Stimulated activated naive CD8-positive, alpha-beta T cell treated with anti-CD3 and anti-CD28 coated beads, Interleukin-15, amount 100 ng/mL, for 72 hours (primary cell): ENCODE measurements around the gene TPD52L2.
"Not testable (repeated sequence)": the region's sequence is repeated elsewhere in the genome, so short reads cannot be mapped to it uniquely, and the experiment has no call there.

Experiments
- ATAC-seq: fragments of 150-1000 bp; cut with Tn5 transposase; 2 replicates; pipeline ENCODE4 v1.10.0; 2021; ENCODE audit warnings: mild to moderate bottlenecking, moderate library complexity
- DNase-seq, 2 donors: peaks; one replicate each; pipeline ENCODE4 v3.0.0; 2021 to 2022
- H3K27ac Mint-ChIP-seq, 2 donors: one replicate each; pipeline ENCODE4 v1.8.0; 2022; ENCODE audit warnings: mild to moderate bottlenecking in 2 of 2, mixed read lengths in 2 of 2, moderate library complexity in 2 of 2
- H3K27me3 Mint-ChIP-seq: one replicate; pipeline ENCODE4 v1.8.0; 2022; ENCODE audit warnings: mixed read lengths
- H3K4me1 Mint-ChIP-seq: one replicate; pipeline ENCODE4 v1.8.0; 2022; ENCODE audit warnings: mild to moderate bottlenecking, mixed read lengths
- H3K4me3 Mint-ChIP-seq, 2 donors: one replicate each; pipeline ENCODE4 v1.8.0; 2022; ENCODE audit warnings: mild to moderate bottlenecking in 2 of 2, mixed read lengths in 2 of 2, moderate library complexity in 1 of 2
- H3K9me3 Mint-ChIP-seq, 2 donors: one replicate each; pipeline ENCODE4 v1.8.0; 2022; ENCODE audit warnings: mixed read lengths in 2 of 2

TPD52L2 gene

DNA sequence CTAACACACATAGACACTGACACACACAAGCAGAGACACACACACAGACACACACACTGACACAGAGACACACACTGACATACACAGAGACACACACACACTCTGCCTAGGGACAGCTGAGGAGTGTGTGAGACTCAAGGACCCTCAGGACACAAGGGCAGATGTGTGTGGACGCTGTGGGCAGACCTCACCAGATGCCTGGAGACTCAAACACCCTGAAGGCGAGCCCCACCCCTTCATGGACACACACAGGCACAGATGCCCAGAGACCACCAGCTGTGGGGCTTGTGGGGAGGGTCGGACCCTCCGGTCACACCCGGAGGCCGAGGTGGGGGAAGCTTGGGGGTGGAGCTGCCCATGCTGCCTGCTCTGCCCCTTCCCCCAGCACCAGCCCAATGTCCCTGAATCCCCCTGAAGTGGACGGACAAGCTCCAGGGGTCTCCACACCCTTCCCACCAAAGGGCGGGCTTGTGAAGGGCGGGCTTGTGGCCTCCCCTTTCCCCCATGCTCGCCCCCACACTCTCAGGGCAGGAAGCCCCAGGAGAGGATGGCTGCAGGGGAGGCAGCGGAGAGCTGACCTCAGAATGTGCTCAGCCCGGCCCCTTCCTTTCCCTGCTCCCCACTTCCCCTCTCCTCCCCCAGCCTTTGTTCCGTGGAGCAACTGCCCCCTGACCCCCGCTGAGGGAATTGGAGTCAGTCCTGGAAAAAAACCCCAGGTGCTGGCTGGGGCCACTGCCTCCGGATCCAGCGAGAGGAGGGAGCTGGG lies 17.6 kb upstream of the TPD52L2 start:
- H3K4me3 Mint-ChIP-seq = no peak overlapping the region
- ATAC-seq = no peak
- H3K27ac Mint-ChIP-seq = no peak overlapping the region
- DNase-seq = no peak
- H3K4me1 Mint-ChIP-seq = peaks cover 34% of the 10 kb centered on the region
- peaks cover 41% of the 10 kb centered on the region for H3K27me3 Mint-ChIP-seq
- no peaks in the 10 kb centered on the region for H3K9me3 Mint-ChIP-seq

DNA sequence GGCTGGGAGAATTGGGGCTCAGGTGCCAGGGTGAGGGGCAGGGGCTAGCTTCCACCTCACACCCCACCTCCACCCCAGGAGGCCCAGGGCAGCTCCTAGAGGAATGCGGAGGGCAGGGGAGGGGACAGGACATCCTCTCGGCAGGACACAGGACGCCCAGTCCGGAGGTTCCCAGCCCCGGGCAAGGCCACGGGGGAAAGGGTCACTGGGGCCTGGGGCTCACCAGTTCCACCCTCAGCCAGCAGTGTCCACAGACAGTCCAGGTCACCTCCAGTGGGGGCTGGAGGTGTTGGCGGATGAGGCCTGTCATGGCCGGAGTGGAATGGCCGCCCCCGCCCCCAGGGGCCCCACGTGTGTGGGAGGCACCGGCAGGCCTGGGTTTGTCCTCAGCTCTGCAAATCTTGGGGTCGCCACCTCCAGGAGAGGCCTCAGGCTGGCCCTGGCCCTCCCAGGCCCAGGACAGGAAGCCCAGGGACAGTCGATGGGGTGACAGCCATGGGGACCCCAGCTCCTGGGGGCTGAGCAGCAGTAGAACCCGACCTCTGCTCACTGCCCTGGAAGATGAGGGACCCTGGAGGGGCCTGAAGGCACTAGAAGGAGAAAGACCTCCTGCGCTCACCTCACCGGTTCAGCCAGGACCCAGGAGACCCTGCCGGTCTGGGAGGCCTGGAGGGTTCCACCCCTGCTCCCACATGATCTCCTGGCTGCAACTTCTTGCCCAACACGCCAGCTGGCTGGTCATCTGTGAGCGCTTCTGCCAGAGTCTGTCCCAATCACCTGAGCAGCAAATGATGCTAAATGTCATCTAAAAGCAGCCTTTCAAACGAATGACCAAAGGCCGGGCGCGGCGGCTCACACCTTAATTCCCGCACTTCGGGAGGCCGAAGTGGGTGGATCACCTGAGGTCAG lies 16.8 kb upstream of the TPD52L2 start:
- no peak for ATAC-seq
- H3K4me1 Mint-ChIP-seq = peaks cover 36% of the 10 kb centered on the region
- no peaks in the 10 kb centered on the region for H3K9me3 Mint-ChIP-seq
- H3K4me3 Mint-ChIP-seq = no peak overlapping the region
- H3K27me3 Mint-ChIP-seq = peaks cover 39% of the 10 kb centered on the region
- no peak overlapping the region for H3K27ac Mint-ChIP-seq
- DNase-seq = no peak

DNA sequence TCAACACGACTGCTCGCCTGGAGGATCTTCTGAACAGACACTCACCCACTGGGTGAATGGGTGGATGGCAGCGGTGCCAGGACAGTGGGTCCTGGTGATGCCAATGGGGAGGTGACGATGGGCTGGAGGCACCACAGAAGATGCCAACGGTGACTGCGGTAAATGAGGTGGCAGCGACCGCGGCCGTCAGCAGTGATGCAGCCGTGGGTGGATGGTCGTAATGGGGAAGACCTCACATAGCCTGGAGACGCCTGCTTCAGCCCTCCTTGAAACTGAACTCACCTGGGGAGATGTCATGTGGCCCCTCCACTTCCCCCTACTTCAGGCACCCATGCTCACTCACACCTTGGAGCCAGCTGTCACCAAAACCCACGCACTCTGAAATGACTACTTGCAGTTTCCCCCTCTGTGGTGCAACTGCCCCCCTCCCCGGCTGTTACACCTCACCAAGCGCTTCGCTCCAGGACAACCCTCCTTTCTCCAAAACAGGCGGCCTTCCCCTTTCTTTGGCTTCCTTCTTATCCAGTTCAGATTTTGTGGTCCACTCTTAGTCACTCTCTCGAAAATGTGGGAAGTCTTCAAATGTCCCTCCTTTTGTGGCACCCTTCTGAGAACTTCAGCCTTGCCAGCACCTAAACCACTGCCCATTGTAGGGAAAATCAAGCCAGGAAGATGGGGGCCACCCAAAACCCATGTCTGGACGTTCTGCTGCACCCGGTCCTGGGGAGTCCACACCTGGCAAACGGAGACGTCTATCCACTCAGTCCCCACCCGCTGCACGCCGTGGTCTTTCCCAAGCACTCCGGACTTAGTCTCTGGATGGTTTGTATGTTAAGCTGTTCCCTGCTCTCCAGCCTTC lies 14.2 kb upstream of the TPD52L2 start:
- Mint-ChIP-seq H3K4me3 (peak overlapping the region in 1 of 2 donors; percentile 24), H3K4me1 (peaks cover 41% of the 10 kb centered on the region)
- peak; percentile 96 for ATAC-seq

DNA sequence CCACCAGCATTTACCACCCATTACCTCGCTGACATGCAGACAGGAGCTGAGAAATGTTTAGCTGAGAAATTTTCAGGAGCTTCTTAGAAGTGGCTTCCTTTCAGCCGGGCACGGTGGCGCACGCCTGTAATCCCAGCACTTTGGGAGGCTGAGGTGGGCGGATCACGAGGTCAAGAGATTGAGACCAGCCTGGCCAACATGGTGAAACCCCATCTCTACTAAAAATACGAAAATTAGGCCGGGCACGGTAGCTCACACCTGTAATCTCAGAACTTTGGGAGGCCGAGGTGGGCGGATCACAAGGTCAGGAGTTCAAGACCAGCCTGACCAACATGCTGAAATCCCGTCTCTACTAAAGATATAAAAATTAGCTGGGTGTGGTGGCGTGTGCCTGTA lies 13.5 kb upstream of the TPD52L2 start:
- not testable (repeated sequence) for DNase-seq, H3K4me3 Mint-ChIP-seq, ATAC-seq, H3K9me3 Mint-ChIP-seq, H3K27ac Mint-ChIP-seq
- H3K4me1 Mint-ChIP-seq = peaks cover 38% of the 10 kb centered on the region
- H3K27me3 Mint-ChIP-seq = peaks cover 20% of the 10 kb centered on the region

More for the DNA sequence above, 14.2 kb upstream of the TPD52L2 start:
- H3K27me3 Mint-ChIP-seq = peaks cover 20% of the 10 kb centered on the region
- H3K9me3 Mint-ChIP-seq = no peaks in the 10 kb centered on the region
- H3K27ac Mint-ChIP-seq = peak overlapping the region in 1 of 2 donors; percentile 43
- DNase-seq = peak; percentile 67 to 82

DNA sequence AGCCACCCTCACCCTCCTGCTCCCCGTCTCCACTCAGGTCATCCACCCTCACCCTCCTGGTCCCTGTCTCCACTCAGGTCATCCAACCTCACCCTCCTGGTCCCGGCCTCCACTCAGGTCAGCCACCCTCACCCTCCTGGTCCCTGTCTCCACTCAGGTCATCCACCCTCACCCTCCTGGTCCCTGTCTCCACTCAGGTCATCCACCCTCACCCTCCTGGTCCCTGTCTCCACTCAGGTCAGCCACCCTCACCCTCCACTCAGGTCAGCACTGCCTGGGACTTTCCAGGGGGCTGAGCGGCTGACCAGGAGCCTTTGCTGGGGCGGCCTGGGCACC lies 11.4 kb upstream of the TPD52L2 start:
- not testable (repeated sequence) for H3K9me3 Mint-ChIP-seq, H3K4me3 Mint-ChIP-seq, ATAC-seq, DNase-seq
- peaks cover 60% of the 10 kb centered on the region for H3K4me1 Mint-ChIP-seq
- H3K27me3 Mint-ChIP-seq = peaks cover 20% of the 10 kb centered on the region
- peak overlapping the region in 1 of 2 donors; percentile 33 for H3K27ac Mint-ChIP-seq

DNA sequence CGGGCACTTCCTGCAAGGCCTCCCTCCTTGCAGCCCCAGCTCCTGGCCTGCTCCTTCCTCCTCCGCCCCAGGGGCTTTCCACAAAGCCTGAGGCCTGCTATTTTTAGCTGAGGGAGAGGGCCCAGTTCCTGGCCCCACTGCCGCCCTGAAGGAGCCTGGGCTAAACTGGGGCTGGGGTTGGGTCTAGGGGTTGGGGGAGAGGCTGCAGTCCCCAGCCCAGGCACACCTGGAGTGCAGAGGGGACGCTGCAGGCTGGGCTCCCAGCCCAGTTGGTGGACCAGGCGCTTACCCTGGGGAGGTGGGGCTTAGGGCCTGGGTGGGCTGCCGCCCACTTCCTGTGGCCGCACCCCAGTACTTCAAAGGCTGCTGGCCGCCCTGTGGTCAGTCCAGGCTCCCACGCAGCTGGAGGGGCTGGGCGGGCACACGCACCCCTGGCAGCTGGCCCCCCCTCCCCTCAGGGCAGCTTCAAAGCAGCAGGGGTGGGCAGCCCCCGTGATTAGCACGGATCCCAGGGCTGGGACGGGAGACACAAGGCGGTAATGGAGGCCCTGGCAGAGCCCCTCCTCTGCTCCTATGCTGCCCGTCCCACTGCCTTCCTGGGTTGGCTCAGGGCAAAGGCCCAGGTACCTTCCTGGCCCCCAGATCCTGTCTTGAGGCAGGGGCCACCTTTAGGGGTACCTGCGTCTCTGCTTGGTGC lies 10.9 kb upstream of the TPD52L2 start:
- Mint-ChIP-seq H3K9me3 (no peaks in the 10 kb centered on the region), H3K4me1 (peaks cover 65% of the 10 kb centered on the region), H3K27me3 (peaks cover 20% of the 10 kb centered on the region), H3K4me3 (peak overlapping the region in 1 of 2 donors; percentile 59), H3K27ac (peak overlapping the region; percentile 33 to 59)
- DNase-seq = no peak
- ATAC-seq = no peak

- Mint-ChIP-seq H3K27me3 (peaks cover 20% of the 10 kb centered on the region), H3K27ac (peak overlapping the region in 1 of 2 donors; percentile 59)
Measured at GRCh38 chr20:63854766-63855362, 10.2 kb upstream of the TPD52L2 start.

GRCh38 chr20:63855363-63856097 lies 9.5 kb upstream of the TPD52L2 start:
- no peak for DNase-seq
- peaks cover 69% of the 10 kb centered on the region for H3K4me1 Mint-ChIP-seq
- H3K9me3 Mint-ChIP-seq = no peaks in the 10 kb centered on the region
- H3K4me3 Mint-ChIP-seq = no peak overlapping the region
- peak overlapping the region in 1 of 2 donors; percentile 34 for H3K27ac Mint-ChIP-seq
- peaks cover 17% of the 10 kb centered on the region for H3K27me3 Mint-ChIP-seq
- ATAC-seq = no peak

More at GRCh38 chr20:63854766-63855362, 10.2 kb upstream of the TPD52L2 start:
- no peak for ATAC-seq
- Mint-ChIP-seq H3K4me3 (no peak overlapping the region), H3K9me3 (no peaks in the 10 kb centered on the region), H3K4me1 (peaks cover 70% of the 10 kb centered on the region)
- no peak for DNase-seq

DNA sequence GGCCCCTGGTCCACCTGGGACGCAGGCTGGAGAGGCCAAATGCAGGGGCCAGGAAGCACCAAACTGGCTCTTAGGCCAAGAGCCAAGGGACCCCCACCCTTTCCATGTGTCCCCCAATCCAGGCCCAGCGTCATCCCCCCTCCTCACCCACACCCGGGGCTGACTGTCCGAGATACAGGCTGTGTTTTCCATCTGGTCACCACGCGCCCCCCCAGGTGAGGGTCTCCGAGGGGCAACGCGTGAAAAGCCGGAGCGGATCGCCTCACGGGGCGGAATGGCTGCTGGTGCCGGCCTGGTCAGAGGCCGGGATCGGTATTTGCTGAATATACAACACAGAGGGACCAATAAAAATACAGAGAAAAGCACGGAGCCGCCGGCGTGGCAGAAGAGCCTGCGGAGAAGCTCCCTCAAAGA lies 9.0 kb upstream of the TPD52L2 start:
- Mint-ChIP-seq H3K27me3 (peaks cover 12% of the 10 kb centered on the region), H3K9me3 (no peaks in the 10 kb centered on the region), H3K4me3 (no peak overlapping the region), H3K4me1 (peaks cover 69% of the 10 kb centered on the region), H3K27ac (no peak overlapping the region)
- no peak for ATAC-seq
- DNase-seq = no peak

DNA sequence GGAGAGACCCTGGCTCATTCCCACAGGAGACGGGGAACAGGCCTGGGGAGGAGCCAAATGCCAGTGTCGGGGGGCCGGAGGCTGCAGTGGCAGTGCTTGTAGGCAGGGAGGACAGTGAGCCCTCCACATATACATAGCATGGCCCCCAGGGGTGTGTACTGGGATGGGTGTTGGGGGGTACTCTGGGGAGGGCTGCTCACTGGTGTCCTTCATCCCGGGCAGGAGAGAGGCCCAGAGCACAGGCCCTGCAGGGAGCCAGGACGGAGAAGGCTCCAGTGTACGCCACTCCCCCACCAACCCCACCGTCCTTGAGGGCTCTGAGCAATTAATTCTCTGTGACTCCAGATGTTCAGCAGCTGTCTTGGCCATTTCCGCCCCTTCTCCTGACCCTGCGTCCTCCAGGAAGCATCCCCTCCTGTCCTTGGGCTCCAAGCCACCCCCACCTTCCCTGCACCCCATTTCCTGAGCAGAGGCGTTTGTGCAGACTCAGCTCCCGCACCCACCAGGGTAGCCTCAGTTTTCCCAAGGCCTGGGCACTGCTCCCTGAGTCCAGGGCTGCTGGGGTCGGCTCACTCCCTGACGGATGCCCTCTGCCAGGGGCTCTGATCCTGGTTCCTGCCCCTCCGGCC lies 7.2 kb upstream of the TPD52L2 start:
- ATAC-seq (peak; percentile 22), DNase-seq (no peak)
- Mint-ChIP-seq H3K27me3 (no peaks in the 10 kb centered on the region), H3K4me1 (peaks cover 58% of the 10 kb centered on the region), H3K4me3 (peak overlapping the region in 1 of 2 donors; percentile 76), H3K9me3 (no peaks in the 10 kb centered on the region), H3K27ac (peak overlapping the region in 1 of 2 donors; percentile 95)

DNA sequence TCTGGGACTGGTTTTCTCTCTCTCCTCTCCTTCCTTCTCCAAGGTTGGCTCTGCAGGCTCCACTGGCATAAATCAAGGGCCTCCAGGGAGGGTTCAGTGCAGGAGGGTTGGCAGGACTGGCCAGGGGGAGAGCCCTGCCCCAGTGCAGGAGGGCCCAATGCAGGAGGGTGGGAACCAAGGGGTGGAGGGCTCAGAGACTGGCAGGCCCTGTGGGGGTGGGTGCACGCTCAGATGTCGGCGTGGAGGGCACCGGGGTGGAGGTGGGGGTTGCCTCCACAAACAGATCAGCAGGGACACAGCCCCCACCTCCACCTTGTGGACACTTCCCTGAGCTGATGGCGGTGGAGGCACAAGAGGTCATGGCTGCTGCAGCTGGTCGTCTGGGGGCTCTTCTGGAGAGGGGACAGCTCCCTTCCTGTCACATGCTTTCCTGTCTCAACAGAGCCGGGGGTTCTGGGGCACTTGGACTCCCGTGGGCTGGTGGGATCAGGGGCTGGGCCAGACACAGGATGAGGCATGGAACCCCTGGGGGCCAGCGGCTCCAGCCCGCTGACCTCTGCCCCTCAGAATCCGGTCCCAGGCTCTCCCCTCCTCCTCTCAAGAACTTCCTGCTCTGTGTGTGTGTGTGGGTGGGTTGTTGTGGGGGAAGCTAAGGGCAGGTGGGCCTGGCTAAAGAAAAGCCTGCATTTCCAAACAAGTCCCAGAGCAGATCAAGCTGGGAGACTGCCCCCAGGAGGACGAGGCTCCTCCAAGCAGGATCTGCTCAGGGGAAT lies 6.5 kb upstream of the TPD52L2 start:
- Mint-ChIP-seq H3K9me3 (no peaks in the 10 kb centered on the region), H3K4me3 (peak overlapping the region; percentile 58 to 76), H3K27me3 (no peaks in the 10 kb centered on the region), H3K27ac (peak overlapping the region; percentile 74 to 95), H3K4me1 (peaks cover 61% of the 10 kb centered on the region)
- DNase-seq = no peak
- ATAC-seq = peak; percentile 24

- ATAC-seq (no peak), DNase-seq (no peak)
- no peaks in the 10 kb centered on the region for H3K9me3 Mint-ChIP-seq
- peak overlapping the region; percentile 57 to 95 for H3K27ac Mint-ChIP-seq
- H3K4me3 Mint-ChIP-seq = peak overlapping the region; percentile 58 to 76
- H3K4me1 Mint-ChIP-seq = peaks cover 60% of the 10 kb centered on the region
- no peaks in the 10 kb centered on the region for H3K27me3 Mint-ChIP-seq
Measured at GRCh38 chr20:63859166-63859699, 5.8 kb upstream of the TPD52L2 start.
